HG03066 (cell line): Measurements from ENCODE around the gene CENPA.
"Not testable (repeated sequence)": the region's sequence is repeated elsewhere in the genome, so short reads cannot be mapped to it uniquely, and the experiment has no call there.

Source experiments
- ATAC-seq: cut with Tn5 transposase; IDR thresholded peaks from one replicate; pipeline ENCODE4 v1.9.1; 2021; ENCODE audit warnings: low read depth; ENCODE audit not compliant: unreplicated experiment

Gene CENPA

GRCh38 chr2:26759845-26760244, 26.0 kb upstream of the CENPA start:
- ATAC-seq: no peak

- not testable (repeated sequence) for ATAC-seq
Measured at GRCh38 chr2:26760991-26761390, 24.9 kb upstream of the CENPA start.

- no peak for ATAC-seq
Measured at GRCh38 chr2:26763019-26763418, 22.8 kb upstream of the CENPA start.

GRCh38 chr2:26764078-26764887, 21.6 kb upstream of the CENPA start, which contains the start of gene SLC35F6:
TSS of gene SLC35F6 (plus strand) at chr2:26764284. CDS start at chr2:26764350, 66 bp downstream.
- peak; percentile 77 for ATAC-seq

- no peak for ATAC-seq
Measured at GRCh38 chr2:26764906-26765305, 20.9 kb upstream of the CENPA start.

GRCh38 chr2:26765475-26766200, 20.2 kb upstream of the CENPA start:
- no peak for ATAC-seq

- ATAC-seq: no peak
Measured at GRCh38 chr2:26767129-26767528, 18.7 kb upstream of the CENPA start.

GRCh38 chr2:26767894-26768487, 17.9 kb upstream of the CENPA start:
- no peak for ATAC-seq

- no peak for ATAC-seq
Measured at GRCh38 chr2:26768759-26769088, 17.1 kb upstream of the CENPA start.

- no peak for ATAC-seq
Measured at GRCh38 chr2:26769089-26769761, 16.6 kb upstream of the CENPA start.

GRCh38 chr2:26770986-26771586, 14.8 kb upstream of the CENPA start:
- no peak for ATAC-seq

- ATAC-seq: no peak
Measured at GRCh38 chr2:26772064-26773001, 13.5 kb upstream of the CENPA start.

- ATAC-seq: no peak
Measured at GRCh38 chr2:26776195-26776800, 9.6 kb upstream of the CENPA start.

- no peak for ATAC-seq
Measured at GRCh38 chr2:26778098-26778497, 7.8 kb upstream of the CENPA start.

GRCh38 chr2:26778507-26778906, 7.3 kb upstream of the CENPA start:
- no peak for ATAC-seq

GRCh38 chr2:26780203-26780760, 5.6 kb upstream of the CENPA start:
- no peak for ATAC-seq

GRCh38 chr2:26782876-26783704, 2.8 kb upstream of the CENPA start:
- no peak for ATAC-seq
